NCI-H226 (cell line): Measurements from ENCODE around the gene PCYT2.

Experiments used
- DNase-seq: peaks from one replicate; pipeline ENCODE4 v3.0.0-alpha.2; 2015

Gene PCYT2

DNA sequence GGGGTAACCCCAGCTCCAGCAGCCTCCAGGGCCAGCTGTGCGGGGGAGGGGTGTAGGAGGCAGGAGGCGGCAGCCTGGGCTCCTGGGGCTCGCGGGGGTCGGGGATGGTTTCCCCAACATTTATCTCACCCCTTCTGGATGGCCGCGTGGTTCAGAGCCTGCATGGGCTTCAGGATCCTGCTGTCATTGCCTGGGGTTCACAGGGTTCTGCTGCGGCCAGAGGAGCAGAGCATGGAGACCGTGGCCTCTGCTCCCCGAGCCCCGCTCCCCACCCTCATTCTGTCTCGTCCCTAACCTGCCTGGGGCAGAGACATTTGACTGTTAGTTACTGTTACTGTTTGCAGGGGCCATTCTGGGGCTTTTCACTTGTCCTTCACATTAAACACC lies 31.0 kb upstream of the PCYT2 start:
- DNase-seq = peak; percentile 1

DNA sequence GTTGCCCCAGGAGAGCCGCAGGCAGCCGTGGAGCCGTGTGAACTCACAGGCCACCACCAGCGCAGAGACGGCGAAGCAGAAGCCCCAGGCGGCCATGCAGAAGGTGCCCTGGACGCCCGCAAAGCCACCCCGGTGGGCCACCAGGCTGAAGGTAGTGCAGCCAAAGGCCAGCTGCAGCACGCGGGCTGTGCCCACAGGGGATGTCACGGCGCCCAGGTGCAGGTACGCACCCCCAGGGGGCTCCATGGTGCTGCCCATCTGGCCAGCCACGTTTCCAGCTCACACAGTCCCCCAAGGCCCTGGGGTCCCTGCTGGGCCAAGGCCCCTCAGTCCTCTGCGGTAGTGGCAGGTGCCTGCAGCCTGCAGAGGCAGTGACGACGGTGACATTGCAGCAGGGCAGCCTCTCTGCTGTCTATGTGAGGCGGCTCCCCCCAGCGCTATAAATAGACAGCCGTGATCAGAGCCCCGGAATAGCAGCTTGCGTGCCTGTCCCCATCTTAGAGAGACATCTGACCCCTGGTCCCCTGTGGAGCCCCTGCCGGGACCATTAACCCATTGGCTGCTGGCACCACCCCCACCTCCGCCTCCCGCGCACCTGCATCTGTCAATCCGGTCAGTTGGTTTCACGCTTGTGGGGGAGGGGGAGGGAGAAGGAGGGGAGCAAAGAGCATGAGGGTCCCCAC lies 30.4 kb upstream of the PCYT2 start:
- DNase-seq = no peak

DNA sequence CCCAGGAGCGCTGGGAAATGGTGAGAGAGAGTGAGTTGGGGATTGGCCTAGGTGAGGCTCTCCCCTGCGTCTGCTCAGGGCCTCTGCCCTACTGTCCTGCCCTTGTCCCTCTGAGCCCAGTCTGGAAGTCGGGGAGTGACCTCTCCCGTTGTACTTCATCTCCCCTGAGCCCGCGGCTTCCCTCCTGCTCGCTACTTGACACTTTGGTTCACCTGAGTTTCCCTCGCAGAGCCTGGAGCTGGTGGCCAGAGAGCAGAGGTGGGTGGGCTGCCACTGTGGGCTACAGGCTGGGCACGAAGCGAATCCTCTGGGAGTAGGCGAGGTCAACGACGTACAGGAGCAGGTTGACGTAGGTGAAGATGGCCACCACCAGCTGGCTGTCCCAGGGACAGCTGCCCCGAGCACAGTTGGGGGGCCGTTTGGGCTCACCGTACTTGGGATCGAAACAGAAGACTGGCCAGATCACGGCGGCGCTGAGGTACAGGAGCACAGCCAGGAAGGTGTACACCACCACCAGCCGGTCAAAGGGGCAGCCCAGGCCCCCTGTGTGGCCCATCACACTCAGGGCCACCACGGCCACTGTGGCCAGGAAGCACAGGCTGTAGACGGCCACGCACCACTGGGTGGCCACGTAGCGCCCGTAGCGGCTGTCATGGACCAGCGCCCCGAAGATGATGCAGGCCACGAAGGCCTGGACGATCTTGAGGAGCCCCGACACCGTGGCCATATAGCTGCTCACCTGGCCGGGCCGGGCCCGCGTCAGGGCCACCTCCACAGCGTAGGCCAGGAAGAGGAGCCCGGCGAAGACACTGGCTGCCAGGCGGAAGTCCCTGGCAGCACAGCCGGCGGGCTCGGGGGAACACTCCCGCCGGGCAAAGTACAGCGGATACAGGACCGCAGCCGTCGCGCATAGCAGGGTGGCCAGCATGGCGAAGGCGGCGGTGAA lies 29.6 kb upstream of the PCYT2 start:
- peak; percentile 1 for DNase-seq

DNA sequence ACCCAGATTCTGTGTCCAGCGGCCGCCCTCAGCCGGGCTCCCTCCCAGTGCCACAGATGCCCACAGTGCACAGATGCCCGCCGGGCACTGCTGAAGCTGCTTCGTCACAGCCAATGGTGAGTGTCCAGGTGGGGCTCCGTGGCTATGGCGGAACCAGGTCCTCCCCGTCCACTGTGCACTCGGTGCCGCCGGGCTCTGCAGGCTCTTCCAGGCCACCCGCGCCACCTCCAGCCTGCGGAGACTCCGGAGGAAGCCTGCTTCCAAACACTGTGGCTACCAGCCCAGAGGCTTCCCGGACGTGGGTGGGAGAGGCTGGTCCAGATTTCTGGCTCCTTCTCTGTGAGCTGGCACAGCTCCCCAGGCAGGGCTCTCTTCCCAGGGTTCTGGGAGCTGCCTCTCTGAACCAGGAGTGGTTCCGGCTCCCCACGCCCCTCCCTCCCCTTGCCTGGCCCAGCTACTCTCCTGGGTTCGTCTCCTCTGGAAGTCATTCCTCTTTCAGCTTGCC lies 28.7 kb upstream of the PCYT2 start:
- peak; percentile 1 for DNase-seq

DNA sequence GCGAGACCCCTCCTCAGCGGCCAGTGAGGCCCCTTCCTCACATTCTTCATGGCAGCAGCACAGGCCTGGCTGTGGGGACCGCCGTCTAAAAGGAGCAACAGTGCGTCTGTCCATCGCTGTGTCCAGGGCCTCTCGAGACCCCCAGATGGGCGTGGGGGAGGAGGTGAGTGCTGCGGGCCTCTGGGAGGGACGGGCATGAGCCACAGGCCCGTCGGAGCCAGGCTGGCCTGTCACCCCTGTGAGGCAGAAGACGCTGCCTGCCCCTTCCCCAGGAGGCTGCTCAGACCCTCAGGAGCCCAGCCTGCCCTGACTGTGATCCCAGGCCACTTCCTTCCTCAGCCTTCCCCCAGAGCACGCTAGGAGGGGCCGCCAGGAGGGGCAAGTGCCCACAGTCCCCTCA lies 28.0 kb upstream of the PCYT2 start:
- DNase-seq = no peak

DNA sequence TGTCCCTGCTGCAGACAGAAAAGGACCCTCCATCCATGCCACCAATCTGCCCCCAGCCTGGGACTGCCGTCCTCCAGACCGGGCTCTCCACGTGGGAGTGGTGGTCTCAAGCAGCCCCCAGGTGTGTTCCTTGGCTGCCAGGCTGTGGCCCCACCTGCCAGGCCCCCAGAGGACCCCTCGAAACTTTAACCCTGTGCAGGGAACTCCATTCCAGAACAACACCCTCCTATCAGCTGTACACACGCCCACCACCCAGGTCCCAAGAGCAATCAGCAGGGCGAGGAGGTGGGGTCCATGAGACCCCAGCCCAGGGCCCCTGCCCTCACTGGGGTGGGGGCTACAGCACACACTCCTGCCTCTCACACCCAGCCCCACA lies 24.5 kb upstream of the PCYT2 start:
- peak; percentile 1 for DNase-seq

DNA sequence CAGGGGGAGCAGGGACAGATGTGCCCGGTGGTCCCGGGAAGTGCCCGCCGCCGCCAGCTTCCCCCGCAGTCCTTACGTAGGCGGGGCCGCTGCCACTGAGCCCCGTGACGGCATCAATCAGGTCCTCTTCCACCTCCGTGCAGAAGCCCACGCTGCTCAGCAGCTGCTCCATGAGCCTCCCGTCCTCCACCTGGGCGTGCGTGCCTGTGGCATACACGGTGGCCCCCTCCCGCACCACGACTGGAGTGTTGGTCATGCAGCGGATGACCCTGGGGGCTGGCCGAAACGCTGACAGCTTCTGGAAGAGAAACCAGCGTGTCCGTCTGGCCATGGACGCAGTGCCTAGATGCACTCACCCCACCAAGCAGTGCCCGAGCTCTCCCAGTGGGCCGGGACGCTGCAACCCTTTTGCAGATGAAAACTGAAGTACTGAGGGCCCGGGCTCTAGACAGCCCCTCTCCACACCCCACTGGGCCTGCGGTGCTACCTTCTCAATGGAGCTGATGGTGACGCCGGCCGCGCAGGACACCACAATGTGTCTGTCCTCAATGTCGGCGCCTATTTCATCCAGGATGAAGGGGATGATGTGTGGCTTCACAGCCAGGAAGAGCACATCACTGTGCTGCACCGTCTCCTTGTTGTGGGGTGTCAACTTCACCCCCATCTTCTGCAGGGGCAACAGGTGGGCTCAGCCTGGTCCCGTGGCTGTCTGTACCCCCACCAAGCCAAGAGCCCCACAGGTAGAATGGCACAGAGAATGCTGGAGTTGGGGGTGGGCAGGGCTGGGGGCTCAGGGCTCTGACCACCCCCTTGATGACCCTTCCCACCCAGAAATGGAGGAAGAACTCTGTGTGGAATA lies 23.9 kb upstream of the PCYT2 start:
- peak; percentile 0 for DNase-seq

DNA sequence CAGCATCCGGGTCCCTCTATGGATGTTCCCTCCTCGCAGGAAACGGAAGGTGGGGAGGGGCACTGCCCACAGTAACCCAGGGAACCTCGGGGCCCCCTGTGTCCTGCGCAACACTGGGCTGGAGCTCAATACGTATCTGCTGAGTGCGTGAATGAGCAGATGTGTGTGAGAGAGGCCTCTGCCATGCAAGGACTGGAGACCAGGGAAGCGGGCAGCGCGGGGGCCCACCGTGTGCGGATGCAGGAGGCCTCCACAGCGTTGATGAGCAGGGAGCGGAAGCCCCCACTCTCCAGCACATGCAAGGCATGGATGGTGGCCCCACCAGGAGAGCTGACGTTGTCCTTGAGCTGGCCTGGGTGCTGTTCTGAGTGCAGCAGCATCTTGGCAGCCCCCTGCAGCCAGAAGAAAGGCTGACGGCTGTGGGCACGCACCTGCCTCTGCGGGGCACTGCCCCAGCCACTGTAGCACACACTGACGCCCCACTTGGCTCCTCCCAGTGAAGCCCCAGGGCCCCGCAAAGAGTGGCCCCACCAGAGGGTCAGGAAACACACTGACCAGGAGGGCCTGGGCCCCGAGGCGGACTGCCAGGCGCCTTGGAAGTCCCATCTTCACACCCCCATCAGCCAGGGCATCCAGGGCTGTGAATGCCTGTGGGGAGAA lies 23.0 kb upstream of the PCYT2 start:
- peak; percentile 0 for DNase-seq

DNA sequence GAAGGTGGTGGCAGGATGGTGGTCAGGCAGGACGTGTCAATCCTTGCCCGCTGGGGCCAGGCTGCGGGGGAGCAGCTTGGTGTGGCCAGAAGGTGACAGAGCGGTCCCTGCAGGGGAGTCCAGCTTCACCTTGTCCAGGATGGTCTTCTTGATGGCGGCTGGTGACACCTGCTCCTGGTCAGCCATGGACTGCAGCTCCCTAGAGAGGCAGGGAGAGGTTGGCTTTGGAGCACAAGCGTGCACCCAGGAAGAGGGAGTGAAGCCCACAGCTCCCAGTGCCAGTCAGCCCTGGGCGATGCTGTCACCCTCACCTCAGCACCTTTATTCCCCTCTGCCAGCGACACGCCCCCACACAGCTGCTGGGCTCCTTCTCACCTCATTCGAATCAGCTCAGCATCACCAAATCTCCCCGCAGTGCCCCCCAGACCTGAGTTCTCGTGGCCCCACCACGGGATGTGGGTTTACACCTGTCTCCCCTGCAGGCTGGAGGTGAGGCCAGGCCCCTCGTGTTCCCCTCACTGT lies 22.0 kb upstream of the PCYT2 start:
- DNase-seq = peak; percentile 0

DNA sequence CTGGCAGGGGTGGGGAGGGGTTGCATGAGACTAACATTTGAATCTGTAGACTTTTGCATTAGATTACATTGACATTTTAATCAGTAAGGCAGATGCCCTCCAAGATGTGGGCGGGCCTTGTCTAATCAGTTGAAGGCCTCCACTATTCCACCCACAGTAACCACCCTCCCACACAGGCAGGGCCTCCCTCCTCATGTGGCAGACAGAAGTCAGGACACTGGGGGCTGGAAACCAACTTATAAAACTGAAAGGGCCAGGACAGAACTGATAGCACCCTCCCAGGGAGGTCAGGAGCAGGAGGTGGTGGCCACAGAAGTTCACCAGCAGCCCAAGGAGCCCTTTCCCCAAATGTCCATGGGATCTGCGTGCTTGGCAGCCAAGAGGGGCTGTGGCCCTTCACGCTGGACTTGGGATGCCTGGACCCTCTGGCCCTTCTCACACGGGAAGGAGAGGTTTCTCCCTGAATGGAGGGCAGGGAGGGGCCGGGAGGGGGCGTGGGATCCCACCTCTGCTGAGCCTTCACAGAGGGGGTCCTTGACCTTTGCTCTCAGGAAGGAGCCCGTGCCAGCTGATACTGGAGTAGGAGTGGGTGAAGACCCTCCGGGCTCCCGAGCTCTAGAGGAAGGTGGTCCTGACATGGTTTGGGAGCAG lies 21.3 kb upstream of the PCYT2 start:
- DNase-seq = peak; percentile 0

DNA sequence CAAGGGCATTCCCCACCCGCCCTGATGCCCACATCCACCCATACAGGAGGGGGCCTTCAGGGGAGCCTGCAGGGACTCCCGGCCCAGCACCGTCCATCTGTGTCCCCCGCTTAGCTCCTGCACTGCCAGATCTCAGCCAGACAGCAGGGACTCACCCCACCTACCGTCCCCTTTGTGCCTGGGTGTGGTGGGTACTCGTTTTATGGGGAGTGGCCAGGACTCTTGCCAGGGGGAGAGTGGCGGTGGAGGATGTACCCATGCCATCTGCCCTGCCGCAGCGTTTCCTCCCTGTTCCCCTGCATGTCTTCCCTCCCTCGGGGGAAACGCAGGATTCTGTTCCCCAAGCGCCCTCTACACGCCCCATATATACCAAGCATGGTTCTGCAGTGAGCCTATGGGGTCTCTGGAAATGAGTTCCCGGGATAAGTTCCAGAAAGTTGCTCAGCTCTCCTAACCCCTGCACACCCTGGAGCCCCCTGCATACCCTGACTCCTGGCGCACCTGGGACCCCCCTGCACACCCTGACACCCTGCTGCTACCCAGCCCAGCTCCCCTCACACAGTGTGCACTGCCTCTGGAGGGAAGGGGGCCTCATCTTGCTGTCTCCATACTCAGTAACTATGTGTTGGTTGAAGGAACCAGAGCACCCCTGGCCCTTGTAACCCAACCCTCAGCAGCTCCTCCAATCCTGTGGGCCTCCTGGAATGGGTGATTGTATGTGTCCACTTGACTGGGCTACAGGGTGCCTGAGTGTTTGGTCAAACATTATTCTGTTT lies 20.5 kb upstream of the PCYT2 start:
- peak; percentile 0 for DNase-seq

DNA sequence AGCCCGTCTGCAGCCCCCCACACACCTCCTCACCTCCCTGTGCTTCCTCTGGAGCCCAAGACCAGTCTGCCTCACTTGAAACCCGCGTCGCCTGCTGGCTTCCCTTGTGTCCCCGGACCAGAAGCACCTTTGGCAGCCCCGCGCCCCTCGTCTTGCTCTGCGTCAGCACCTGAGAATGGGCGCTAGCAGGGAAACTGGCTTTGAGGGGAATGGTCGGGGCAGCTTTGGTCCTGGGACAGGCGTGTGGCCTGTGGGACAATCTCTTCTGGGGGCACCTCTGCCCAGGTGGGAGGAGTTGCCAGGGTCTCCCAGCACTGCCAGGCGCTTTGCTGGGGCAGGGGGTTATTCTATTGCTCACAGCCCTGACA lies 20.0 kb upstream of the PCYT2 start:
- DNase-seq = no peak

DNA sequence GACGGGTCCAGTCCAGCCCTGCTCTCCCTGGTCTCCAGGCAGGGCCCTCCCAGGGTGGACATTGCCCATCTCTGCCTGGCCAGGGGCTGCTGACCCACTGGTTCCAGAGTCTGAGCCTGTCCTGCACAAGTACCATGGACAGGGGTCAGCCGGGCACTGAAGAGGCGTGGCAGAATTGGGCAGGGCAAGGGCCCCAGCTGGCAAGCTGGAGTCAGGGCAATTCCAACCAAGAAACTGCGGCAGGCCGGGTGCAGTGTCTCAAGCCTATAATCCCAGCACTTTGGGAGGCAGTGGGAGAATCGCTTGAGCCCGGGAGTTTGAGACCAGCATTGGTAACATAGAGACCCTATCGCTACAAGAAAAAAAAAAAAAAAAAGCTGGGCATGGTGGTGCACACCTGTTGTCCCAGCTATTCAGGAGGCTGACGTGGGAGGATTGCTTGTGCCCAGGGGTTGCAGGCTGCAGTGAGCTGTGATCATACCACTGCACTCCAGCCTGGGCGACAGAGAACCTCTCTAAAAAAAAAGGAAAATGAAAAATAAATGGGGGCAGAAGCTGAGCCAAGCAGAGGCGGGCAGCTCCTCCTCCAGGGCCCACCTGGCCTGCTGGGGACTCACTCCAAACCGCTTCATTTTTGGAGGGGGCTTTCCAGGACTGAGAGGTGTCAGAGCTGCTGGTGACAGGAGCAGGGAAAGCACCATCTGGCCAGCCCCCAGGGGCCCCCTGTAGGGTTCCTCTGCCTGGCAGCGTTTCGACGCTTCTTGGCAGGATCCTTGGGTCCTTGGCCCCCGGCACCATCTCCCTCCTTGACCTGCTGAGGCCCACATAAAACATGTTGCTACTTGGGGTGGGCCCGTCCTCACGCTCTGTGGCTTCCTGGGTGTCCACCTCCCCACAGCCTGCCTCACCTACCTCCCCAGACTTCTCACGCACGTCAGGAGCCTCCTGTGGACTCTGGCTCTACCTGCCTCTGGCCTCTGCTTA lies 19.2 kb upstream of the PCYT2 start:
- peak; percentile 1 for DNase-seq

DNA sequence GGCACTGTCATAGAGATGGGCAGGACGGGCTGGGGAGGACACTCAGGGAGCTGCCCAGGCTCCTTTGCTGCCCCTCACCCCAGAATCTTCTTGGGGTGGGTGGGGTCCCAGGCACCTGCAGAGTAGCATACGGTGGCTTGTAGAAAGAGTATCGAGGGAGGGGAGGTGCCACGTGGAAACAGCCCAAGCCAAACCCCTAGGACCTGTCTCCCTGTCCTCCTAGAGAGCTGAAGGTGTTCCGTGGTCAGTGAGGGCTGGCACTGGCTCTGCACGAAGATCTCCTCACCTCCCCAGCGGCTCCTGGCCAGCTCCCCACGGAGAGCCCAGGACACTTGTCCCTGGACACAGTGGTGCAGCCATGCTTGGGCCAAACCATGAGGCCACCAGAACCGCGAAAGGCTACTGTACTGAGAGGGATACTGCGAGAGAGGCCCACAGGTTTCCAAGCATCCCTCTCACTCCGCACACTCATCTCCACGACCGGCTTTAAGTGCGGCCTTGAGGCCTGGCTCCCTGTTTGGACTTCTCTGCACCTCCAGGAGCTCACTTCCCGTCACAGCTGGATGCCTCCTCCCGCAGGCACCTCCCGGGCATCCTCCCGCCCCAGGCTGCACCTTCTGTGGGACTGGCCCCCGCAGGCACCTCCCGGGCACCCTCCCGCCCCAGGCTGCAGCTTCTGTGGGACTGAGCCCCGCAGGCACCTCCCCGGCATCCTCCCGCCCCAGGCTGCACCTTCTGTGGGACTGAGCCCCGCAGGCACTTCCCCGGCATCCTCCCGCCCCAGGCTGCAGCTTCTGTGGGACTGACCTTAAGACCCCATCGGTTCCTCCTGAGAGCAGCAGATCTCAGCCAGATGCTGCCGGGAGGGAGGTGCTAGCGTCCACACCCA lies 18.3 kb upstream of the PCYT2 start:
- DNase-seq = peak; percentile 0

DNA sequence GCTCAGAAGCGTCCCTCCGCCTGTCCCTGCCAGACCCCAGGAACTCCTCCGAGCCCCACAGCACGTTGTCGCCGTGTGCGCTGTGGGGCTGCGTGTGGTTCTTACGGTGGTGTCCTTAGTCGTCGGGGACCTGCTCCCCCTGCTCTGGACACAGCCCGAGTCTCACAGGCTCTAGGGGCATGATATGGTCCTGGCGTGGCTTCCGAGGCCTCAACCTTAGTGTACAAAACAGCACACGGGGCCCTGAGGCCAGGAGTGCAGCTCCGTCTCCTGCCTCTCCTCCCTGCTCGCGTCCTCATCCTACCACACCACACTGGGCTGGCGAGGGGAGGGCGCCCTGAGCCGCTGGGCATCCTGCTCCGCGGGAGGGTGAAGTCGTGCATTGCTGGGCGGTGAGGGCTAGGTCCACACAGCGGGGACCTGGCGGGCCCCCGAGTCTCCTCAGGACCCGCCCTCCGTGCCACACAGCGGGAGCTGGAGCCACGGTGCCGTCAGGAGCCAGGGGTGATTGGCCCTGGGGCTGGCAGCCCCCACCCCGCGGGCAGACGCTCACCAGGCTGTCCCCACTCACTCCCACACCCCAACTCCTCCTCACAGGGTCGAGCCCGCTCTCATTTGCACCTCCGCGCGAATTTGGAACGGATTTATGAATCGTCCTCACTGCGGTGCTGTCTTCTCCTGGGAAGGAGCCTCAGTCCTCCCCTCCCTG lies 17.5 kb upstream of the PCYT2 start:
- peak; percentile 1 for DNase-seq

DNA sequence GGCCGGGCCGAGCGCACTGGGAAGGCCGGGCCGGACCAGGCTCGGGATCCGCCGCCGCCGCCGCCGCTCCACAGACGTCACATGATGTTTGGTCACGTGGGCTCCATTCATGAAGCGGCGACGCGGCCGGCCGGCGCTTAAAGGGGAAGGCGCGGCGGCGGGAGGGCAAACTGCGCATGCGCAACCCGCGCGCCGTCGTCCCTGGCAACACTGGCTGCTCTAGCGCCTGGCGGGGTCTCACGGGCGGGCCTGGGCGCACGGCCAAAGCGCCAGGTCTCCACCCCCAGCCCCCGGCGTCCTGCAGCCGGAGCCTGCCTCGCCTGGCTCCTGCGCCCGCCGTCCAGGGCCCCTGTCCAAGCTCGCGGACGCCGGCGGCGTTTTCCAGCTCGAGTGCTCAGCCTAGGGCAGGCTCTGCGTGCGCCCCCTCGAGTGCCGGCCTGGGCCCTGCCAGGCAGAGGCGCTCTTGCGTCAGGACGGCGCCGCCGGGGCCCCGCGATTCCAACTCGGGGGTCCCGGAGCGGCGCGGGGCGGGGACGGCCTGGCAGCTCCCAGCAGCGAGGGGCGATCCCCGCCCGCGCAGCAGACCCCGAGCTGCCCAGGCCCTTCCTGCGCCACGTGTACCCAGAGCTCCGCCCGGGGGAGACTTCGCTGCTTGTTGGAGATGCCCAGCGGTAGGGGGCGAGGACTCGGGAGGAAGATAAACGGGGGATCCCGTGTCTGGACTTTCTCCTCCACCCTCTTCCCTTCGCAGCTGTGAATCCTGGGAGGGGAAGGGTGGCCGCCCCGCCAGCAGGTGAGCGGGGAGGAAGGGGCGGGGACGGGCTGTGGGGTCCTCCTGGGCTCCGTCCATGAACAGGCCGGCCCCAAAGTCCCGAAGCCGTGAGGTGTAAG lies 16.7 kb upstream of the PCYT2 start, which contains the start of gene MAFG:
Gene MAFG (minus strand): TSS at position 83 of the 891 bp plus-strand sequence. CDS start 4,550 bp downstream, outside the sequence.
- DNase-seq = peak; percentile 93
